ENCODE results near the gene TACC2.
"Not testable (repeated sequence)": the region's sequence is repeated elsewhere in the genome, so short reads cannot be mapped to it uniquely, and the experiment has no call there.

Gene TACC2

GRCh38 chr10:122089311-122090017, 100.5 kb downstream of the TACC2 start:
- DNase-seq (ENCODE audit: low read depth): no peak

- DNase-seq (ENCODE audit: low read depth): no peak
These were observed 102.8 kb downstream of the TACC2 start for GRCh38 chr10:122091722-122092121.

- no peak for DNase-seq (ENCODE audit: low read depth)
These were observed 104.1 kb downstream of the TACC2 start for GRCh38 chr10:122093076-122093475.

GRCh38 chr10:122096181-122096580, 107.2 kb downstream of the TACC2 start:
- DNase-seq (ENCODE audit: low read depth): not testable (repeated sequence)

GRCh38 chr10:122096705-122097104, 107.7 kb downstream of the TACC2 start:
- no peak for DNase-seq (ENCODE audit: low read depth)

GRCh38 chr10:122097935-122098334, 109.0 kb downstream of the TACC2 start:
- DNase-seq (ENCODE audit: low read depth): no peak

GRCh38 chr10:122098924-122099323, 110.0 kb downstream of the TACC2 start:
- peak; percentile 95 for DNase-seq (ENCODE audit: low read depth)

- no peak for DNase-seq (ENCODE audit: low read depth)
These were observed 110.6 kb downstream of the TACC2 start for GRCh38 chr10:122099562-122099961.

- DNase-seq (ENCODE audit: low read depth): no peak
These were observed 113.3 kb downstream of the TACC2 start for GRCh38 chr10:122102146-122102868.

- DNase-seq (ENCODE audit: low read depth): peak; percentile 13
These were observed 114.0 kb downstream of the TACC2 start for GRCh38 chr10:122102869-122103525.

GRCh38 chr10:122103592-122103991, 114.6 kb downstream of the TACC2 start:
- DNase-seq (ENCODE audit: low read depth): no peak

- not testable (repeated sequence) for DNase-seq (ENCODE audit: low read depth)
These were observed 119.8 kb downstream of the TACC2 start for GRCh38 chr10:122108786-122109185.

- DNase-seq (ENCODE audit: low read depth): peak; percentile 70
These were observed 123.2 kb downstream of the TACC2 start for GRCh38 chr10:122112021-122112616.

- peak; percentile 95 for DNase-seq (ENCODE audit: low read depth)
These were observed 123.7 kb downstream of the TACC2 start for GRCh38 chr10:122112625-122113160.

- DNase-seq (ENCODE audit: low read depth): peak; percentile 74
These were observed 124.4 kb downstream of the TACC2 start for GRCh38 chr10:122113161-122113944.

GRCh38 chr10:122113945-122114747, 125.2 kb downstream of the TACC2 start:
- DNase-seq (ENCODE audit: low read depth): no peak

GRCh38 chr10:122115874-122116273, 126.9 kb downstream of the TACC2 start:
- no peak for DNase-seq (ENCODE audit: low read depth)

GRCh38 chr10:122116331-122116730, 127.4 kb downstream of the TACC2 start:
- no peak for DNase-seq (ENCODE audit: low read depth)

- DNase-seq (ENCODE audit: low read depth): no peak
These were observed 128.5 kb downstream of the TACC2 start for GRCh38 chr10:122117475-122117874.

GRCh38 chr10:122120008-122120744, 131.2 kb downstream of the TACC2 start:
- no peak for DNase-seq (ENCODE audit: low read depth)
